ENCODE data around the gene ENAM.
A peak's percentile ranks its signal among the peaks of the same experiment; 100 is the strongest.
"Not testable (repeated sequence)": the region's sequence is repeated elsewhere in the genome, so short reads cannot be mapped to it uniquely, and the experiment has no call there.

ENAM gene

DNA sequence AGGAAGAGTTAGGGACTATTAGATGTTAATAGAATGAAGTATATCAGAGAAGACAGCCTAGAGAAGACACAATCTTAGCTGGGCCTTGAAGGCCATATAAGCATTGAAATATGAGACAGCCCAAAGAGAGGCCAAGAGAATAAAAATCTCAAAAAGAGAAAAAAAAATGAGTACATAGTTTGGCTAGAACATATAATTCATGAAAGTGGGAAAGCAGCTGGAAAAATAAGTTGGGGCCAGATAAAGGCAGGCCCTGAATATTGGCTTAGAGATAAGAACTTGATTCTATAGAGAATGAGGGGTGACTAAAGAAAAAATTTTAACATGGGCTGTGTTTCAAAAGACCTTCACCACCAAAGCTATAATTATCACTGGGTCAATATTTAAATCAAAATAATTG lies 52.4 kb downstream of the ENAM start:
- no peak for DNase-seq (ENCODE audit: low read depth in 2 of 2)

DNA sequence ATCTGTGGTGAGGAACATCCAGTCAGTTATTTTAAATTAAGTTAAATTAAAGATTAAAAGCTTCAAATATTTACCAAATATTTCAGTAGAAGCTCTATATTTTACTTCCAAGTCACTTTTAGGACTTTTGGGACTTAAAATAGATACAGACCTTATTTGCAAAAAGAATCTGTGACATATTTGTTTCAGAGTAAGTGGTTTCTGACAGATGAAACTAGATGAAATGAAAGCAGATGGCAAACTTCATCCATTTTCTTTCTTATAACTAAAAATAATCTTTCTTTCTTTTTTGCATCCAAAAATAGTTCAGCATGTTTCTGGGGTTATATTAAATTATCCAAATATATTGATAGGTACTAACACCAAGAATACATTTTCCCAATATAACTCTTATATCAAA lies 53.2 kb downstream of the ENAM start:
- no peak for DNase-seq (ENCODE audit: low read depth in 2 of 2)

DNA sequence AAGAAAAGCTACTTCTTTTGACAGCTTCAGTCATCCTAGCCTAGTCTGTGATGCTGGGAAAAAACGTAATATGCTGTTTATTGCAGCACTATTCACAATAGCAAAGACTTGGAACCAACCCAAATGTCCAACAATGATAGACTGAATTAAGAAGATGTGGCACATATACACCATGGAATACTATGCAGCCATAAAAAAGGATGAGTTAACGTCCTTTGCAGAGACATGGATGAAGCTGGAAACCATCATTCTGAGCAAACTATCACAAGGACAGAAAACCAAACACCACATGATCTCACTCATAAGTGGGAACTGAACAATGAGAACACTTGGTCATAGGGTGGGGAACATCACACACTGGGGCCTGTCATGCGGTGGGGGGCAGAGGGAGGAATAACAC lies 53.6 kb downstream of the ENAM start:
- DNase-seq (ENCODE audit: low read depth in 2 of 2), result not testable (repeated sequence)

DNA sequence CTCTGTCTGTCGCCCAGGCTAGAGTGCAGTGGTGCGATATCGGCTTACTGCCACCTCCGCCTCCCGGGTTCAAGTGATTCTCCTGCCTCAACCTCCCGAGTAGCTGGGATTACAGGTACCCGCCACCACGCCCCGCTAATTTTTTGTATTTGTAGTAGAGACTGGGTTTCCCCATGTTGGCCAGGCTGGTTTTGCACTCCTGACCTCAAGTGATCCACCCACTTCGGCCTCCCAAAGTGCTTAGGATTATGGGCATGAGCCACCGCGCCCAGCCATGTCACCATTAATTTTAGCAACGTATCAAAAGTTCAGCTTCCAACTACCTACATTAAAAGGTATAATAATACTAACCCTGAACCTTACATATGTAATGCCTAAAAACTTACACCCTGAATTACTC lies 58.8 kb downstream of the ENAM start:
- DNase-seq (ENCODE audit: low read depth in 2 of 2), result peak in 1 of 2 donors; percentile 2

DNA sequence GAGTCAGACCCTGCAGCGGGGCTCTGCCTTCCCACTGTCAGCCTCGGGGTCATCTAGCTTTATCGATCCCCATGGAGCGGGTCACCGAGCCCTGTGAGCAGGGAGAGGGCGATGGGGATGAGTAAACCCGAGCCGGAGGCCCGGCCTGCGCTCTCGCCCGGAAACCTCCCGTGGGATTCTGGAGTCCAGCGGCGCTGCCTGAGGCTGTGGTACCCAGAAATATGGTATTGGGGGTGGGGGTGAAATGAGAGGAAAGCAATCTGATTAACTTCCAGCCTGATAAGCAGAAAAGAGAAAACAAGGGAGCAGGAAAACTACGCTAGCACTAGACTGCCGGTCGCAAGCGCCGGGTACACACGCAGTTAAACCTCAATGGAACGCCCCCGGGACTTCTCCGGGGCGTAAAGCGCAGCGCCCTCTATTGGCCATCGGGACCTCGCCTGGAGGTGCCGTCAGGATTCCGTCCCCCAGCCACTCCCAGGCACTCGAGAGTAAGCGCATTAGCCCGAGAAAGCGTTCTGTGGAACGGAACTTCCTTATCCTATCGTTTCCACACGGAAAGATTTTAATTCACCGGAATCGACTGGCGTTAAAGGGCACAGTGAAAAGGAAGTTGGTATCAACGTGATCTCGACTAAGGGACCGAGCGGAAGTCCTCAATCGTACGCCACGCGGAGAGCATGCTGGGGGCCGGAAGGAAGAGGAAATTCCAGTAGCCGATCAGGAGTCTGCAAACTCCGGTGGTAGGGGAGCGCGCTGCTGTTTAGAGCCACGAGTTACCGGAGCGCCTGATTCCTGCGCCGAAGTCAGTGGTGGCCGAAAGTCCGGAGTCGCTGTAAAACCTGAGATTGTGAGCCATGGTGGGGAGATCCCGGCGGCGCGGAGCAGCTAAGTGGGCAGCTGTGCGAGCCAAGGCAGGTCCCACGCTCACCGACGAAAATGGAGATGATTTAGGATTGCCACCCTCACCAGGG lies 59.6 kb downstream of the ENAM start, which contains the start of gene UTP3:
TSS of gene UTP3 (plus strand) at position 712 of the 974 bp plus-strand sequence. CDS start at position 858, 146 bp downstream.
- DNase-seq (ENCODE audit: low read depth in 2 of 2), result peak; percentile 92 to 95

DNA sequence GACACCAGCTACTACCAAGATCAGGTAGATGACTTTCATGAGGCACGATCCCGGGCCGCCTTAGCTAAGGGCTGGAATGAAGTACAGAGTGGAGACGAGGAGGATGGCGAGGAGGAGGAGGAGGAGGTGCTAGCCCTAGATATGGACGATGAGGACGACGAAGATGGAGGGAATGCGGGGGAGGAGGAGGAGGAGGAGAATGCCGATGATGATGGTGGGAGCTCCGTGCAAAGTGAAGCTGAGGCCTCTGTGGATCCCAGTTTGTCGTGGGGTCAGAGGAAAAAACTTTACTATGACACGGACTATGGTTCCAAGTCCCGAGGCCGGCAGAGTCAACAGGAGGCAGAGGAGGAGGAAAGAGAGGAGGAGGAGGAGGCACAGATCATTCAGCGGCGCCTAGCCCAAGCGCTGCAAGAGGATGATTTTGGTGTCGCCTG lies 60.3 kb downstream of the ENAM start:
- no peak for DNase-seq (ENCODE audit: low read depth in 2 of 2)

DNA sequence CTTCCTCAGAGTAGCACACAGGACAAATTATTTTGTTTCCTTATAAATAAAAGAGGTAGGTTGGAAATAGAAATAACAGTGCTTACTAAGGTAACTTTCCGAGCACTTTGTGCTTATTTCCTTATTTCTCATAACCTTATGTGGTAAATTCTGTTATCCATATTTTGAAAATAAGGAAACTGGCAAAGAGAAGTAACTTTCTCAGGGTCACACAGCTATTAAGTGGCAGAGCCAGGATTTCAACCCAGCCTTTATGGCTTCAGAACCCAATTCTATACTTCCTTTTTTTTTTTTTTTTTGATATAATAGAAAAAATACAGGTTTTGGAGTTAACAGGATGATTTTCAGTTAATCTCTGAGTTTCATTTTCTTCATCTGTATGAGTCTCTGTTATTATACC lies 63.1 kb downstream of the ENAM start:
- DNase-seq (ENCODE audit: low read depth in 2 of 2), result no peak

DNA sequence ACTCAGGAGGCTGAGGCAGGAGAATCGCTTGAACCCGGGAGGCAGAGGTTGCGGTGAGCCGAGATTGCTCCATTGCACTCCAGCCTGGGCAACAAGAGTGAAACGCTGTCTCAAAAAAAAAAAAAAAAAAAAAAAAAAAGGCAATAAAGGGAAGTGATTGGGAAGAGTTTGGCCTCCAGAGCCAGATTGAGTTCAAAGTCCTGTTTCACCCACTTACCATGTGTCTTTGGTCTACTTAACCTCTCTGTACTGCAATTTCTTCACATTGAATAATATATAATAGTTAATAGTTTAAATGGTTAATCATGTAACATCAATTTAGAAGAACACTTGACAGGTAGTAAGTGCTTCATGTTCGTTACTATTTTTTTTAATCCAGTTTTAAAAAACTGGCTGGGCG lies 66.1 kb downstream of the ENAM start:
- not testable (repeated sequence) for DNase-seq (ENCODE audit: low read depth in 2 of 2)
